BLaER1 treated with 17β-estradiol and CSF1 and Interleukin-3, amounts not matched to agents 10 nM and 100 nM (cell line): ENCODE data around the gene SSBP2.

ENCODE experiments used
- H3K27ac ChIP-seq, 11 experiments: shearing (Covaris generic); formaldehyde crosslinking; 2 replicates each; pipeline ENCODE4 v1.8.1; 2022
- H3K27me3 ChIP-seq, 11 experiments: shearing (Covaris generic); formaldehyde crosslinking; 2 replicates each; pipeline ENCODE4 v1.8.1; 2022
- H3K36me3 ChIP-seq, 11 experiments: shearing (Covaris generic); formaldehyde crosslinking; 2 replicates each; pipeline ENCODE4 v1.8.1; 2022
- H3K4me1 ChIP-seq, 10 experiments: shearing (Covaris generic); formaldehyde crosslinking; 2 replicates each; pipeline ENCODE4 v1.8.1; 2022
- H3K4me2 ChIP-seq, 11 experiments: shearing (Covaris generic); formaldehyde crosslinking; 2 replicates each; pipeline ENCODE4 v1.8.1; 2022
- H3K4me3 ChIP-seq, 10 experiments: shearing (Covaris generic); formaldehyde crosslinking; 2 replicates each; pipeline ENCODE4 v1.8.1; 2022
- H3K9ac ChIP-seq, 11 experiments: shearing (Covaris generic); formaldehyde crosslinking; 2 replicates each; pipeline ENCODE4 v1.8.1; 2022
- H3K9me3 ChIP-seq, 11 experiments: shearing (Covaris generic); formaldehyde crosslinking; replicated peaks in 1 of 11; 2 replicates each; pipeline ENCODE4 v1.8.1; 2022
- H4K20me1 ChIP-seq, 11 experiments: shearing (Covaris generic); formaldehyde crosslinking; 2 replicates each; pipeline ENCODE4 v1.8.1; 2022
- Cebpa-rat ChIP-seq, 11 experiments: shearing (Covaris generic); IDR thresholded peaks; 2 replicates each; pipeline ENCODE4 v1.8.1; 2022

The SSBP2 gene

DNA sequence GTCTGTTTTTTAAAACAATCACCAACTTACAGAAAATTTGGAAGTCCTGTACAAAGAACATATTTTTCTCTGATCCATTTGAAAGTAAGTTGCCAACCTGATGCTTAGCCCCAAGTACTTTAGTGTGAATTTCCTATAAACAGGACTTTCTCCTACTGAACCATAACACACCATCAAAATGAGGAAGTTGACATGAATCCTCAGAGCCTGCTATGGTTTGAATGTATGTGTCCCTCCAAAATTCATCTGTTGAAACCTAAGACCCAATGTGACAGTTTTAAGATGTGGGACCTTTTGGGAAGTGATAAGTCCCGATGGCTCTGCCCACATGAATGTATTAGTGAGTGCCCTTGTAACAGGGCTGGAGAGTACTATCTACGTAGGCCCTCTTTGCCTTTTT lies 350.5 kb downstream of the SSBP2 start:
- Histone ChIP-seq H3K27ac (no peak overlapping the region), H3K36me3 (no peaks in the 10 kb centered on the region), H3K9ac (no peak overlapping the region), H3K4me2 (peak overlapping the region in 4 of 11 experiments; percentile 4 to 36 (median 20); a peak in 3 of 22 replicates), H3K27me3 (no peaks in the 10 kb centered on the region), H3K4me1 (peaks cover 0 to 46% (median 11%) of the 10 kb centered on the region in 10 experiments; a peak in 12 of 20 replicates), H3K4me3 (no peak overlapping the region), H4K20me1 (no peaks in the 10 kb centered on the region), H3K9me3 (peaks cover 0 to 4% (median 2%) of the 10 kb centered on the region in 11 experiments; a peak in 9 of 22 replicates)
- no peak for TF ChIP-seq Cebpa-rat (IDR thresholded peaks at IDR 0.05)

- TF ChIP-seq Cebpa-rat (IDR thresholded peaks at IDR 0.05) = no peak
- H3K27ac ChIP-seq = no peak overlapping the region; a peak in 1 of 22 replicates
- H4K20me1 ChIP-seq = no peaks in the 10 kb centered on the region
- no peak overlapping the region for H3K9ac ChIP-seq
- H3K4me3 ChIP-seq = no peak overlapping the region
- no peaks in the 10 kb centered on the region for H3K36me3 ChIP-seq
- H3K4me1 ChIP-seq = peaks cover 0 to 46% (median 11%) of the 10 kb centered on the region in 10 experiments; a peak in 12 of 20 replicates
- H3K27me3 ChIP-seq = no peaks in the 10 kb centered on the region
- H3K4me2 ChIP-seq = peak overlapping the region in 5 of 11 experiments; percentile 19 to 55 (median 35); a peak in 10 of 22 replicates
- peaks cover 4 to 15% (median 8%) of the 10 kb centered on the region in 11 experiments; a peak in 15 of 22 replicates for H3K9me3 ChIP-seq
Observed at GRCh38 chr5:81398741-81399140, 352.2 kb downstream of the SSBP2 start.

DNA sequence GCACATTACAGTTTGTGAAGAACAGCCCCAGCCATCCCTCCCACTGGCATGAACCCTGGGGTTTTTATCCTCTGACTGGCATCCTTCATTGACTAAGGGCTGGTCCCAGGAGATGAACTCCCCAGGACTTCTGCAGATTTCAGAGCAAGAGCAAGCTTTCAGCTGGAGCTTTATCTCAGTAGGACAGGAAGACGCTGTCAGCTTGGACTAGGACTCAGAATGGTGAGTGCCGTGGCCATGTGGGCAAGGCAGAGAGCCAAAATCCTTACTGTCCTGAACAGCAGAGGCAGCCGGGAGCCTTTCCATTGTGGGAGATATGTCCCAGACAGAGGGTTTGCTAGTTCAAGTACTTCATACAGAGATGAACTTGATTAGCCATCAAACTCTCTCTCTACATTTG lies 353.7 kb downstream of the SSBP2 start:
- Histone ChIP-seq H4K20me1 (no peaks in the 10 kb centered on the region), H3K4me1 (peaks cover 0 to 46% (median 11%) of the 10 kb centered on the region in 10 experiments; a peak in 12 of 20 replicates), H3K27me3 (no peaks in the 10 kb centered on the region), H3K27ac (no peak overlapping the region), H3K4me3 (no peak overlapping the region), H3K9ac (no peak overlapping the region), H3K9me3 (peaks cover 4 to 20% (median 8%) of the 10 kb centered on the region in 11 experiments; a peak in 15 of 22 replicates), H3K4me2 (no peak overlapping the region), H3K36me3 (no peaks in the 10 kb centered on the region)
- TF ChIP-seq Cebpa-rat (IDR thresholded peaks at IDR 0.05) = no peak

DNA sequence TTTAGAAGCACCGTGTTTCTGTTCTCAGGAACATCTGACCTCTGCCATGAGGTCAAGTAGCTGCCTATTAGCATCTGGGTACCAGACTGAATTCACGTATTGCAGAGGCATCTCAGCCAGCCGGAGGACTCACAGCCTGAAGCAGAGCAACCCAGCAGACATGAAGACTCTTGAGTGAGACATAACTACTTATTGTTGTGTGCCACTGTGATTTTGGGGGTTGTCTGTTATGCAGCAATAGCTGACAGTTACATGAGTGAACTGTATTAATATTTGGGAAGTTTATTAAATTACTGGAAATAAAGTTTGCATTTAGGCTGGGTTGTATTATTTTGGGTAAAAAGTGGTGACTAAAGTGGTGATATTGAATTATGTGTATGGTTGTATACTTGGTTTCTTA lies 355.6 kb downstream of the SSBP2 start:
- no peak overlapping the region for H3K27ac ChIP-seq
- H3K9me3 ChIP-seq = peaks cover 4 to 20% (median 8%) of the 10 kb centered on the region in 11 experiments; a peak in 15 of 22 replicates
- TF ChIP-seq Cebpa-rat (IDR thresholded peaks at IDR 0.05) = no peak
- no peak overlapping the region for H3K4me3 ChIP-seq
- no peaks in the 10 kb centered on the region for H3K27me3 ChIP-seq
- H3K4me2 ChIP-seq = no peak overlapping the region
- H3K9ac ChIP-seq = no peak overlapping the region
- peaks cover 0 to 32% (median 6%) of the 10 kb centered on the region in 10 experiments; a peak in 10 of 20 replicates for H3K4me1 ChIP-seq
- no peaks in the 10 kb centered on the region for H4K20me1 ChIP-seq
- H3K36me3 ChIP-seq = no peaks in the 10 kb centered on the region

DNA sequence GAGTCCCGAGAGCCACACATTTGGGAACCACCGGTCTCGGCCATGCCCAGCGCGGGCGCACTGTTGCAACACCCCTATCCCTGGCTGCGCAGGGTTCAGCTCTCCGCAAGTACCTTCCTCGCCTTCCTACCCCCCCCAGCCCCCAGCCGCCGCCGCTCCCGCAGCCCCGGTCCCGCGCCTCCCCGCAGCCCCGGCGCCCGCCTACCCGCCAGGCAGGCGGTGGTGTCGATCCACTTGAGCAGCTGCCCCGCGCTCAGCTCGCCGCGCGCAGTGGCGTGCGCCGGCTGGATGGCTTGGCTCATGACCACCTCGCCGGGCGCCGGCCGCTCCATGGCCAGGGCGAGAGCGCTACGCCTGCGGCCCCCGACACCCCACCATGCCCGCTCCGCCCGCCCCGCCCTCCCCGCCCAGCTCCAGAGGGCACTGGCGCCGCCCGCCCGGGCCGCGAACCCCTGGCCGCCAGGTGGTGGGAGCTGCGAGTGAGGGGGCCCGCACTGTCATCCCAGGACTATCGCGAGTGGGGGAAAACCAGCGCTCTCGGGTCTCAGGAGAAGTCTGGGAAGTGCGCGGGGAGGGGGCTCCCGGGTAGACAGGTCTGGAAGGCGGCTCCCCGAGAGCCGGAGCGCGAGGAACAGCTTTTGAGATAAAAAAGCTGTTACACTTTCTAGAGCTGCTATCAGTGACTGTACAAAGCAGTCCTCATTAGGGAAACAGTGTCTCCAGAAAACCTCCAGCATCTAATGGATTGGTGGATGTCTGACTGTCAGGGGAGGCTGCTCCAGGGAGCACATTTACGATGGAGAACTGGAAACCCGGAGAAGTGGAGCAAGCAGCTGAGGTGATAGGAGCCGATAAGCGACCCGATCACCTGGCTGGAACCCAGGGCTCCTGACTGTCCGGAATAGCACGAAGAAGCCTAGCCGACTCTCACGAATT lies 356.8 kb downstream of the SSBP2 start, which contains the start of gene ACOT12:
TSS of gene ACOT12 (minus strand) at position 352 of the 936 bp plus-strand sequence. CDS start at position 332, 20 bp downstream.
- Histone ChIP-seq H3K27me3 (no peaks in the 10 kb centered on the region), H3K9ac (no peak within 1 kb of the TSS), H3K27ac (no peak within 1 kb of the TSS), H3K9me3 (peaks cover 4 to 20% (median 8%) of the 10 kb centered on the region in 11 experiments; a peak in 15 of 22 replicates), H3K36me3 (no peaks in the 10 kb centered on the region), H3K4me1 (peaks cover 0 to 20% (median 6%) of the 10 kb centered on the region in 10 experiments; a peak in 10 of 20 replicates), H3K4me2 (no peak within 1 kb of the TSS), H3K4me3 (no peak within 1 kb of the TSS), H4K20me1 (no peaks in the 10 kb centered on the region)
- TF ChIP-seq Cebpa-rat (IDR thresholded peaks at IDR 0.05) = no peak

GRCh38 chr5:81393430-81393782 lies 357.5 kb downstream of the SSBP2 start:
- Histone ChIP-seq H3K4me3 (no peak overlapping the region), H4K20me1 (no peaks in the 10 kb centered on the region), H3K4me1 (peaks cover 0 to 13% (median under 1%) of the 10 kb centered on the region in 10 experiments; a peak in 9 of 20 replicates), H3K36me3 (no peaks in the 10 kb centered on the region), H3K27ac (no peak overlapping the region), H3K9me3 (peaks cover 4 to 20% (median 11%) of the 10 kb centered on the region in 11 experiments; a peak in 15 of 22 replicates), H3K9ac (no peak overlapping the region), H3K4me2 (no peak overlapping the region), H3K27me3 (no peaks in the 10 kb centered on the region)
- TF ChIP-seq Cebpa-rat (IDR thresholded peaks at IDR 0.05) = no peak

- no peak for TF ChIP-seq Cebpa-rat (IDR thresholded peaks at IDR 0.05)
- H4K20me1 ChIP-seq = no peaks in the 10 kb centered on the region
- no peaks in the 10 kb centered on the region for H3K36me3 ChIP-seq
- no peak overlapping the region for H3K27ac ChIP-seq
- H3K4me1 ChIP-seq = no peaks in the 10 kb centered on the region
- H3K9me3 ChIP-seq = peaks cover 0 to 11% (median 4%) of the 10 kb centered on the region in 11 experiments; a peak in 9 of 22 replicates
- H3K4me3 ChIP-seq = no peak overlapping the region
- no peak overlapping the region for H3K4me2 ChIP-seq
- no peak overlapping the region for H3K9ac ChIP-seq
- no peaks in the 10 kb centered on the region for H3K27me3 ChIP-seq
Observed at GRCh38 chr5:81389025-81389424, 361.9 kb downstream of the SSBP2 start.

- Histone ChIP-seq H3K4me1 (no peaks in the 10 kb centered on the region), H4K20me1 (no peaks in the 10 kb centered on the region), H3K27me3 (no peaks in the 10 kb centered on the region), H3K9me3 (peaks cover 0 to 11% (median 0%) of the 10 kb centered on the region in 11 experiments; a peak in 4 of 22 replicates), H3K27ac (no peak overlapping the region), H3K4me2 (no peak overlapping the region), H3K9ac (no peak overlapping the region), H3K4me3 (no peak overlapping the region), H3K36me3 (no peaks in the 10 kb centered on the region)
- TF ChIP-seq Cebpa-rat (IDR thresholded peaks at IDR 0.05) = no peak
Observed at GRCh38 chr5:81388169-81388568, 362.7 kb downstream of the SSBP2 start.

- Histone ChIP-seq H3K36me3 (no peaks in the 10 kb centered on the region), H3K9me3 (peaks cover 0 to 7% (median 0%) of the 10 kb centered on the region in 11 experiments; a peak in 3 of 22 replicates), H3K27ac (no peak overlapping the region), H3K4me1 (no peaks in the 10 kb centered on the region), H3K4me3 (no peak overlapping the region), H3K27me3 (no peaks in the 10 kb centered on the region), H4K20me1 (no peaks in the 10 kb centered on the region), H3K9ac (no peak overlapping the region), H3K4me2 (no peak overlapping the region)
- TF ChIP-seq Cebpa-rat (IDR thresholded peaks at IDR 0.05) = no peak
Observed at GRCh38 chr5:81383867-81384266, 367.0 kb downstream of the SSBP2 start.
